Cardiac septum (tissue), 1 donor: Measurements from ENCODE around the gene GPRC5C. TPM values are rescaled to one million over a fixed set of nuclear protein-coding genes. Genes with fewer than 3 reads are reported as not detected.

ENCODE experiments used
- DNase-seq: peaks from one replicate; pipeline ENCODE4 v3.0.0-alpha.2; 2020; ENCODE audit warnings: low spot score
- intact Hi-C: fragments of 100-400 bp; cut with DNase I; formaldehyde crosslinking; loops from one replicate; pipeline ENCODE4 v1.14.0; 2022
- long read RNA-seq: library from polyadenylated mRNA; unstranded; transcript quantifications from one replicate; pipeline ENCODE4 v2.0.0, GENCODE V29; 2021
- total RNA-seq: library from RNA; stranded (reverse); fragmentation: NEBNext Ultra II Directional; extraction: Animal tissue kit (Norgen Biotek cat#: 25700); gene quantifications from one replicate; pipeline ENCODE4 v1.2.1, GENCODE V29; 2021
- donor health status: DM: no; HTN: no; CAD: no.

Gene GPRC5C
- 31.7 TPM for total RNA-seq
- long read RNA-seq, transcript GPRC5C-202 (4 exons, 2,988 nt): major isoform, 31 of 57 reads
- long read RNA-seq, partial matches to known transcripts: 11 of 57 reads
- long read RNA-seq, other reads (novel, unspliced or antisense): 14 of 57 reads

DNA sequence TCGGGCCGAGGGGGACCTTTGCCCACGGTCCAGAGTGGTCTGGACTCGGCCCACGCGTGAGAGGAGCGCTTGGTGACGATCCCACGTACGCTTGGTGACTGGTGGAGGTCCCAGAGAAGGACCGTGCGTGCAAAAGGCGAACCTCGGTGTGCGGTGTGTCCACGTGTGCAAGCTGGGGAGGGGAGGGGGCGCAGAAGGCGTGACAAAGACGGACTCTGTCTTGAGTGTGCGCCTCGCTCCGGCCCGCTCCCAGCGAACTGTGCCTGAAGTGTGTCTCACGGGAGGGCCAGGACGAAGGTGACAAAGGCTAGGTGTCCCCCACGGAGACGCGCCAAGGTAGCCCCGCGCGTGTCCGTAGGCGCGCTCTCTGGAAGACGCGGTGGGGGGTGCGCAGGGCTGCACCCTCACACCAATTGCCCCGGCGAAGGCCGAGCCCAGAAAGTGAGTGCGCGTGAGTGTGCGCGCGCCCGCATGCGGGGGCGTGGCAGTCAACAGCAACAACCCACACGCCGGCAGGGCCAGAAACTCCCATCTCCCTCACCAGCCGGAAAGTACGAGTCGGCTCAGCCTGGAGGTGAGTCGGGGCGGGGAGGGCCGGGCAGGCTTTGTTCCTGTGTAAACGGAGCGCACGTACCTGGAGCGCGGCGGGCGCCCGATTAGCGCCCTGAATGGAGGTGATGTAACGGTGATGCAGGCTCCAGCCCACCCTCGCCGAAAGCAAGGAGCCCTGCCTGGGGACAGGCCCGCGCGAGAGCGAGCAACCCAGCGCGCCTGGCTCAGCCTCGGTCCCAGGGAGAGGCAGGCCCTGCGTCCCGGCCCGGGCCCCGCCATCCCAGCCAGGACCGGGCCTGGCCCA lies at the start of gene GPRC5C:
Gene GPRC5C (plus strand): TSS at position 521 of the 856 bp plus-strand sequence. CDS start 7,689 bp downstream, outside the sequence.
- peak; percentile 82 for DNase-seq
- intact Hi-C loops: loop anchor here (2.0 kb wide), 2 partner anchors 23 to 45 kb away; no protein-coding TSS in a partner anchor

DNA sequence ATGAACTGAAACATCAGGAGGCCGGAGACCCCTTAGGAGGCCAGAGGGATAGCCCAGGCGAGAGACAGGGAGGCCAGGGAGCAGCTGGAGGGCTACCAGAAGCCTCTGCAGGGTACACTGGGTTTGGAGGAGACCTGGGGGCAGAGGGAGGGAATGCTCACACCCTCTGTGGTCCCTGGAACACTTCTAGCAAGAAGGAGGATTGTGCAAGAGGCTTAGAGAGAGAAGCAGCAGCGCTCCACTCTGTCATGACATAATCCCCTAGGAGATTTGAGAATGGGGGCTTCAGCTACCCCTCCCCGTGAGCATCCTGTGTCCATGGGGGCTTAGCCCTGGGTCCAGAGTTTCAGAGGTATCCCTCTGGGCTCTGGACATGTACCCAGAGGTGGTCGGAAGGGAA lies 48.7 kb upstream of the GPRC5C start:
- DNase-seq: no peak
- intact Hi-C loops: no loop called here

GRCh38 chr17:74385201-74385600 lies 46.7 kb upstream of the GPRC5C start:
- no peak for DNase-seq
- intact Hi-C loops: no loop called here

DNA sequence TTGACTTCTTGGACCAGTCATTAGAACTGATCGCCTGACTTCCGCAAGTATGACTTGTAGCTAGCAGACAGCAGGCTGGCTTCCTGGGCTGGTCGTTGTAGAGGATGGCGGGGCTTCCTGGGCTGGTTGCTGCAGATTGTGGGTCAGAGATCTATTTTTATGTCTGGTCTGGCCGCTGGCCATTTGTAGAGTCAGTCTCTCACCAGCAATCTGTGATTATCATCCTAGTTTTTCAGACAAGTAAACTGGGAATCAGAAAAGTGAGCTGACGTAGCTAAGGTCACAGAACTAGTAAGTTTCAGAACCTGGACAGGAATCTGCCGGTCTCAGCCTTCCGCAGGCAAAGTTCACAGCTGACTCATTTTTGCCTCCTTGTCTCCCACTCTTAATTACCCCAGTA lies 45.5 kb upstream of the GPRC5C start:
- DNase-seq: peak; percentile 84
- intact Hi-C loops: loop anchor here (2.0 kb wide), 1 partner anchor 46 kb away; the partner anchor contains the start of gene GPRC5C

DNA sequence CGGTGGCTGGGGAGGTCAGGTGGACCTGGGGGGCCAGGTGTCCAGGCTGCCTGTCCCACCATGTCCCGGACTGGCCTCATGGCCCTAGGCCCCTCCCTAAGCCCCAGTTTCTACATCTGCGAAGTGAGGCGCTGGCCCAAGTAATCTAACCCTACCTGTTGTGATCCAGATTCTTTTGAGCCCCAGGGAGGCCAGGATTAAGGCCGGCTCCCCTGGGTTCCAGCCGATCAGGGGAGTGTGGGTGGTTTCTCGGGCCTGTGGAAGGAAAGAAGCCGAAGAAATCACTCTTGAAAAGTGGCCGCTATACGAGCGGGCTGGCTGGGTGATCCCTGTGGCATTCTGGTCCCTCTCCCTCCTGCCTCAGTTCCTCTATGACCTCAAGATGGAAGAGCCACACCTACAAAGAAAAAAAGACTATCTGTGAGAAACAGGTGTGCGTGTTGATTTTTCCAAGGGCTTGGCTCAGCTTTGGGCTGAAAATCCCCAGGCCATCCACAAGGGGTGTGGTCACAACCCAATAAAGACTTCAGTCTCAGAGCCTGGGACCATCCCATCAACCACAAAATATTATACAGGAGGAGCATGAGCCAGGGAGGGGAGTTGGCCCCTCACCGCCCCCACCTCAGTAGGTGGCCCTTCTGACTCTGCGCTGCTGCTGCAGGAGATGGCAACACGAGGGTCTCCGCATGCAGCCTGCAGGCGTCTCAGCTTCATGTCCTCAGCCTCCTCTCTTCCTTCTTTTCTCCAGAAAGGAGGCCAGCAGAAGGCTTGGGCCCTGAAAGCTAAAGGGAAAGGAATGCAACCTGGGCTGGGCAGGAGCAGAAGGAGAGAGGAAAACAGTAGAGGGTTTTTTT lies 44.3 kb upstream of the GPRC5C start:
- intact Hi-C loops: loop anchor here (2.0 kb wide), 1 partner anchor 45 kb away; the partner anchor contains the start of gene GPRC5C
- DNase-seq: no peak

DNA sequence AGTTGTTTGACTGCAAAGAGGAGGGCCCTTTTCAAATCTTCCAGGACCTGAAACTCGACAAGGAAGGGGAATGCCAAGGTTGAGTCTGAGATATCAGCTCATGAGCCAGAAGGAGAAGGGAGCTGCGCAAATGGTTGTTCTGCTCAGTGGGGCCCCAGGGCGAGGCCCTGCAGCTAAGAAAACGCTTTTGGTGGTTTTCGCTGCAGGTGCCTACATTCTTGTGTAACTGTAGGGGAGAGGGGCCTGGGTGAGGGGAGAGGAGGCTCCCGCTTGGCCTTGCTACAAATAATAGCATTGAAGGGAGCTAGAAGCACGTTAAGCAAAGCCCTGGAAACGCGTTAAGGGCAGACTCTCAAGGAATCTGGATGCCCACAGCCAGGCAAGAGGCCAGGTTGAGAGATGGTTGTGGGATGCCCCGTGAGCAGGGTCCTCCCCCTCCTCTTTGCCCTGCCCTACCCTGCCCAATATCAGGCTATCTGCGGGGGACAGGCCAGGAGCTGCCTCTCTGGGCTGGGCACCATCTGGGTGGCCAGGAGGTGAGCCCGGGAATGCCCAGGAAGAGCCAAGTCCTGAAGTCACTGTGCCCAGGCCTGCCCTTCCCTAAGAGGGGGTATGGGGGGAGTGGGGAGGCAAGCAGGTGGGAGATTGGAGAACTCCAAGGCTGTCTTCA lies 42.7 kb upstream of the GPRC5C start:
- no peak for DNase-seq
- intact Hi-C loops: no loop called here

DNA sequence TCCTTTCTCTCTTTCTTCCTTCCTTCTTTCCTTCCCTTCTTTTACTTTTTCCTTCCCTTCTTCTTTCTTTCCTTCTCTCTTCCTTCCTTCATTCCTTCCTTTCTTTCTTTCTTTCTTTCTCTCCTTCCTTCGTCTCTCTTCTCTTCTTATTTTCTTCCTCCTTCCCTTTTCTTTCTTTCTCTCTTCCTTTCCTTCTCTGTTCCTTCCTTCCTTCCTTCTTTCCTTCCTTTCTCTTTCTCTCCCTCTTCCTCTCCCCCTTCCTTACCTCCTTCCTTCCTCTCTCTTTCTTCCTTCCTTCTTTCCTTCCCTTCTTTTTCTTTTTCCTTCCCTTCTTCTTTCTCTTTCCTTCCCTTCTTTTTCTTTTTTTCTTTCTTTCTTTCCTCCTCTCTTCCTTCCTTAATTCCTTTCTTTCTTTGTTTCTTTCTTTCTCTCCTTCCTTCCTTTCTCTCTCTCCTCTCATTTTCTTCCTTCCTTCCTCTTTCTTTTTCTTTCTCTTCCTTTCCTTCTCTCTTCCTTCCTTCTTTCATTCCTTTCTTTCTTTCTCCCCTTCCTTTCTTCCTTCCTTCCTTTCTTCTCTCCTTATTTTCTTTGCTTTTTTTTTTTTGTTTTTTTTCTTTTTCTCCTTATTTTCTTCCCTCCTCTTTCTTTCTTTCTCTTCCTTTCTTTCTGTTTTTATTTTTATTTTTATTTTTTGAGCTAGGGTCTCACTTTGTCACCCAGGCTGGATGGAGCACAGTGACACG lies 41.8 kb upstream of the GPRC5C start:
- no peak for DNase-seq
- intact Hi-C loops: no loop called here

GRCh38 chr17:74390680-74391653 lies 40.9 kb upstream of the GPRC5C start:
- DNase-seq: no peak
- intact Hi-C loops: no loop called here

DNA sequence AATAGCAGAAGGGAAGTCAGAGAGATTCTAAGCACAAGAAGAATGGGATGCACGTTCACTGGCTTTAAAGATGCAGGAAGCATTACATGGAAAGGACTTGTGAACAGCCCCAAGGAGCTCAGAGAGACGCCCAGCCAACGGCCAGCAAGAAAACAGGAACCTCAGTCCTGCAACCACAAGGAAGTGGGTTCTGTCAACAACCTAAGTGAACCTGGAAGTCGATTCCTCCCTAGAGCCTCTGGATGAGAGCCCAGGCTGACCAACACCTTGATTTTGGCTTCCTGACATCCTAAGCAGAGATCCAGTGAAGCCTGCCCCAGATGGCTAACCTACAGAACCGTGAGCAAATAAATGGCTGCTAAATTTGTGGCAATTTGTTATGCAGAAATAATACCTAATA lies 40.1 kb upstream of the GPRC5C start:
- intact Hi-C loops: no loop called here
- no peak for DNase-seq

- no peak for DNase-seq
- intact Hi-C loops: no loop called here
These were observed 39.0 kb upstream of the GPRC5C start for GRCh38 chr17:74392848-74393247.

DNA sequence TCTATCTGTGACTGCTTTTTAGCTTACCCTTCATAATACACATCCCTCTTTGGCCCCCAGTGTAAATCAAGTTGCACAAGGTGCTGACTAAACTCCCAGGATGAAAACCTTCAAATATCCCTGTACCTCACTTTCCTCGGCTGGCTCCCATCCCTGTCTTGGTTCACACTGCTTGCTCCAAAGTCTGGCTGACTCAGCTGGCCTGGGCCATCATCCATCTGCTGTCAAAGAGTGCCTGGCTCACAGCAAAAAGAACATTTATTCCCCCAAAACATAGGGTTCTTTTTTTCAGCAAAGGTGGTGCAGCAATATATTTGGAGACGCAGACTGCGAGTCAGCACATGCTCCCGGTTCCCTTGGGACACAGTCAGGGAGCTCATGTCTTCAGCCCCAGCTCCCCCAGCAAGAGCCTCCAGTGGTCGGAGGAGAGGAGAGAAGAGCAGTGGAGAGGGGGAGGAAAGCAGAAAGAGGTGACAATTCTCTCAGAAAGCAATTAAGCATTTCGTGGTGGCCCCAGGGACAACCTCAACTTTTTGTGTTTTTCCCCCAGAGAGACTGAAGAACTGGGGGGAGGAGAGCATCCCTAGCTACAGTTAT lies 38.4 kb upstream of the GPRC5C start:
- intact Hi-C loops: no loop called here
- DNase-seq: no peak

DNA sequence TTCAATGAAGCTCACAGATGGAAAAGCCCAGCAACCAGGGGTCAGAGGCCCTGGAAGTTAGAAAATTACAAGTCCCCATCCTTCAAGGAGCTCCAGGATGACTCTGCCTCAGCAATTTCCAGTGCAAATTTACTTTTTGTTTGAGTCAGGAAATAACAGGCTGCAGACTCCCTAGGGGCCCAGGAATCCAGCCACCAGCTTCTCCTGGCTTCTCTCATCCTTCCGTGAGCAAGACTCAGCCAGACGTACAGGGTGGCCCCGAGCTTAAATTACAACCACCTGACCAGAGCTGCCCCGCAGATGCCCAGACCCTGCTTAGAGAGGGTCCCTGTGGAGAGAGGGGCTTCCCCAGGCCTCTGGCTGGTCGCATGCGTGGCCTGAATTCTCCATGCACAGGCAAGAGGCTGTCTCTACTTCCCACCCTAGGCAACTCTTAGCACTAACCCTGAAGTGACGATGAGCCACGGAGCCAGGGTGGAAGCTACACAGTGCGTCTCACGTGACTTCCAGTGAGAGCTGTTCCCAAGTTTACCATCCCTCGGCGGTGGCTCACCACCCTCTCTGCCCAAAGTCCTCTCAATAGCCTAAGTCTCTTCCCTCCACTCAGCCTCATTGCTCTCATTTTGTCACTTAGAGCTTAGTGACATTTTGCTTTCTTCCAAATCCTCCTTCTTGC lies 37.5 kb upstream of the GPRC5C start:
- intact Hi-C loops: no loop called here
- DNase-seq: no peak

- intact Hi-C loops: no loop called here
- DNase-seq: no peak
These were observed 36.9 kb upstream of the GPRC5C start for GRCh38 chr17:74394977-74395376.

DNA sequence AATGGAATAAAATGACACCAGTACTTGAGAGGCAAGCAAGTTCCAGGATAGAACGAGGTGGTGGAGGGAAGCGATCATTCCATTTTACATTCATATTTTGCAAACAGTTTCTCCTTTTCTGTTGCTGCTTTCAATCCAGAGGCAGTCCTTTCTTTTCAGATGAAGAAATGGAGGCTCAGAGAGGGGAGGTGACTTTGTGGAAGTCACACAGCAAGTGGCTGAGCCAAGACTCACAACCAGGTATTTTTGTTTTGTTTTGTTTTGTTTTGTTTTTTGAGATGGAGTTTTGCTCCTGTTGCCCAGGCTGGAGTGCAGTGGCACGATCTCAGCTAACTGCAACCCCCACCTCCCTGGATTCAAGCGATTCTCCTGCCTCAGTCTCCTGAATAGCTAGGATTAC lies 35.3 kb upstream of the GPRC5C start:
- no peak for DNase-seq

DNA sequence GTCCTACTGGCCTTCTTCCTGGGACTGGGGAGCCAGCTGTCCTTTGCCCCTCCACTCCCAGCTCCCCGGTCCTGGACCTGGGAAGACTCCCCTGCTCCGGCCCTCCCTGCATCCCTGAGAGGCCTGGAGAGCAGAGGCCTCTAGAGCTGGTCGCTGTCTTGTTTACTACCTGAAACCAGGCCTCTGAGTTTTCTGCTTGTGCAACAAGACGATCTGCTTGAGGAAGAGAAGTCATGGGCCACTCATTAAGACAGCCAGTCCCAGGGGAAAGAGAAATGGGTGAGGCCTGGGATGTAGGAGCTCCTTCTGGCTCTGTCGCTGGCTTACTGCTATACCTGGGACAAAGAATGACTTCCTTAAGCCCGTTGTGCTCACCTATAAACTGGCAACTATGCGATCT lies 29.8 kb upstream of the GPRC5C start:
- no peak for DNase-seq
- intact Hi-C loops: no loop called here

More for the DNA sequence above, 35.3 kb upstream of the GPRC5C start:
- intact Hi-C loops: no loop called here

DNA sequence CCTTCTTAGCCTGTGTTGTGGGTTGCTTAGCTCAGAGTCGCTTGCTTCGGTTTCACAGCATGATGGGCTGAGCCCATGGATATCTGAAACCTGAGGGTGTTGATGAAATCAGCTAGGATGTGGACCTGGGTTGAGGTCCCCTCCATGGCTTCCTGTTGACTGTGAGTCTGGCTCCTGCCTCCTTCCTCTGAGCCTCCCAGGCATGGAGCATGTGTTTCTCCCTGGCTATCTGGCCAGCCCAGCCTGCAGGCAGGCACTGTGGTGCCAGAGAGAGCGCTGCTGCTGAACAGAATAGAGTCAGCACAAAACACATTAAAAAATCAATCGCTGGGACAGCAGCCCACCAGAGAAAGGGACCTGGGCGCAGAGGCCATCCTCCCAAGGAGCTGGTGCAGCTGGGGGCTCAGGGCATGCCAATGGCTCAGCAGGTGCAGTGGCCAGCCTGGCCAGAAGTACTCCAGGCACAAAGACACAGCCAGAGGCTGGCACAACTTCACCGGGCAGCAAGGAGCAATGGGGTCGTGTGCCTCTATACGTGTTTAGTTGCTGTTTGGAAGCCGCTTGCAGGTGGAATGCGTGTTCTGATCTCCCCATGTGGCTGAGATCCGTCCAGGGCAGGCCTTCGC lies 28.3 kb upstream of the GPRC5C start:
- no peak for DNase-seq

More for the DNA sequence above, 28.3 kb upstream of the GPRC5C start:
- intact Hi-C loops: no loop called here
